ENCODE measurements around the gene RWDD1. TPM values are rescaled to one million over a fixed set of nuclear protein-coding genes. Genes with fewer than 3 reads are reported as not detected.

The RWDD1 gene
- total RNA-seq, 2 experiments from 2014 or later = 46.7 to 49.1 TPM

GRCh38 chr6:116536216-116536621 is 35.1 kb upstream of the RWDD1 start:
- POLR2A ChIA-PET = no interaction called here
- DNase-seq = no peak
- CTCF ChIA-PET = interaction anchor here (1.0 to 4.5 kb wide), 8 partner anchors 11 to 269 kb away, joined by 3 to 82 read pairs (median 14); partner anchors contain the start of gene RWDD1
- H3K9me3 Mint-ChIP-seq = no peaks in the 10 kb centered on the region
- no peak overlapping the region for H3K4me3 Mint-ChIP-seq
- H3K4me1 Mint-ChIP-seq (ENCODE audit: low read depth) = no peaks in the 10 kb centered on the region
- intact Hi-C loops (cut with micrococcal nuclease) = loop anchor here (1.0 kb wide), 3 partner anchors 25 to 311 kb away; no protein-coding TSS in a partner anchor
- peaks cover 20% of the 10 kb centered on the region for H3K27me3 Mint-ChIP-seq
- no peaks in the 10 kb centered on the region for H3K36me3 Mint-ChIP-seq
- H3K27ac Mint-ChIP-seq = no peak overlapping the region

- H3K27ac Mint-ChIP-seq = no peak overlapping the region
- ChIA-PET CTCF (interaction anchor here (1.3 to 4.2 kb wide), 6 partner anchors 8 to 254 kb away, joined by 3 to 27 read pairs (median 8); no protein-coding TSS in a partner anchor), POLR2A (no interaction called here)
- no peaks in the 10 kb centered on the region for H3K9me3 Mint-ChIP-seq
- H3K4me1 Mint-ChIP-seq (ENCODE audit: low read depth) = no peaks in the 10 kb centered on the region
- no peaks in the 10 kb centered on the region for H3K36me3 Mint-ChIP-seq
- H3K27me3 Mint-ChIP-seq = peaks cover 15% of the 10 kb centered on the region
- DNase-seq = no peak
- intact Hi-C loops (cut with micrococcal nuclease) = no loop called here
- H3K4me3 Mint-ChIP-seq = no peak overlapping the region
Observed at GRCh38 chr6:116542426-116542825, 28.9 kb upstream of the RWDD1 start.

GRCh38 chr6:116543149-116543548 is 28.2 kb upstream of the RWDD1 start:
- H3K27me3 Mint-ChIP-seq = peaks cover 15% of the 10 kb centered on the region
- no peak overlapping the region for H3K27ac Mint-ChIP-seq
- no peak overlapping the region for H3K4me3 Mint-ChIP-seq
- CTCF ChIA-PET = interaction anchor here (1.3 to 4.2 kb wide), 4 partner anchors 9 to 20 kb away, joined by 3 to 27 read pairs (median 9); no protein-coding TSS in a partner anchor
- POLR2A ChIA-PET = no interaction called here
- no peaks in the 10 kb centered on the region for H3K36me3 Mint-ChIP-seq
- H3K4me1 Mint-ChIP-seq (ENCODE audit: low read depth) = no peaks in the 10 kb centered on the region
- intact Hi-C loops (cut with micrococcal nuclease) = no loop called here
- H3K9me3 Mint-ChIP-seq = no peaks in the 10 kb centered on the region
- DNase-seq = no peak

- DNase-seq = no peak
- POLR2A ChIA-PET = no interaction called here
- no peaks in the 10 kb centered on the region for H3K36me3 Mint-ChIP-seq
- no peak within 1 kb of the TSS for H3K27ac Mint-ChIP-seq
- intact Hi-C loops (cut with micrococcal nuclease) = no loop called here
- CTCF ChIA-PET = interaction anchor here (1.0 to 4.4 kb wide), 3 partner anchors 13 to 17 kb away, joined by 3 to 16 read pairs (median 4); no protein-coding TSS in a partner anchor
- peaks cover 10% of the 10 kb centered on the region for H3K27me3 Mint-ChIP-seq
- H3K9me3 Mint-ChIP-seq = no peaks in the 10 kb centered on the region
- H3K4me1 Mint-ChIP-seq (ENCODE audit: low read depth) = no peaks in the 10 kb centered on the region
- no peak within 1 kb of the TSS for H3K4me3 Mint-ChIP-seq
Observed at GRCh38 chr6:116545651-116546050, 25.7 kb upstream of the RWDD1 start, which contains the start of gene TRAPPC3L. TSS of gene TRAPPC3L (minus strand) at chr6:116545684. CDS start at chr6:116545514, 170 bp downstream.

GRCh38 chr6:116547358-116547757 is 23.9 kb upstream of the RWDD1 start:
- DNase-seq = no peak
- H3K4me1 Mint-ChIP-seq (ENCODE audit: low read depth) = no peaks in the 10 kb centered on the region
- no peak overlapping the region for H3K4me3 Mint-ChIP-seq
- H3K27ac Mint-ChIP-seq = no peak overlapping the region
- H3K9me3 Mint-ChIP-seq = no peaks in the 10 kb centered on the region
- H3K36me3 Mint-ChIP-seq = no peaks in the 10 kb centered on the region
- peaks cover 8% of the 10 kb centered on the region for H3K27me3 Mint-ChIP-seq
- CTCF ChIA-PET = interaction anchor here (0.6 to 4.4 kb wide), 2 partner anchors 12 to 13 kb away, joined by 3 to 16 read pairs; no protein-coding TSS in a partner anchor
- POLR2A ChIA-PET = no interaction called here
- intact Hi-C loops (cut with micrococcal nuclease) = no loop called here

GRCh38 chr6:116550796-116551195 is 20.5 kb upstream of the RWDD1 start:
- no peaks in the 10 kb centered on the region for H3K36me3 Mint-ChIP-seq

GRCh38 chr6:116553451-116553850 is 17.9 kb upstream of the RWDD1 start, which contains the start of gene CALHM4:
TSS of gene CALHM4 (plus strand) at chr6:116553751. CDS start at chr6:116553794, 43 bp downstream.
- no peaks in the 10 kb centered on the region for H3K36me3 Mint-ChIP-seq
- peaks cover 8% of the 10 kb centered on the region for H3K27me3 Mint-ChIP-seq
- H3K4me3 Mint-ChIP-seq = no peak within 1 kb of the TSS
- ChIA-PET CTCF (interaction anchor here (1.5 to 2.5 kb wide), 3 partner anchors 9 to 285 kb away, joined by 5 to 8 read pairs (median 6); no protein-coding TSS in a partner anchor), POLR2A (no interaction called here)
- intact Hi-C loops (cut with micrococcal nuclease) = no loop called here
- H3K9me3 Mint-ChIP-seq = no peaks in the 10 kb centered on the region
- H3K4me1 Mint-ChIP-seq (ENCODE audit: low read depth) = no peaks in the 10 kb centered on the region
- no peak within 1 kb of the TSS for H3K27ac Mint-ChIP-seq
- no peak for DNase-seq

More at GRCh38 chr6:116550796-116551195, 20.5 kb upstream of the RWDD1 start:
- intact Hi-C loops (cut with micrococcal nuclease) = no loop called here
- no peaks in the 10 kb centered on the region for H3K9me3 Mint-ChIP-seq
- CTCF ChIA-PET = interaction anchor here (1.7 kb wide), 1 partner anchor 10 kb away, joined by 6 read pairs; no protein-coding TSS in a partner anchor
- no peak overlapping the region for H3K27ac Mint-ChIP-seq
- H3K27me3 Mint-ChIP-seq = peaks cover 10% of the 10 kb centered on the region
- no peak for DNase-seq
- no peak overlapping the region for H3K4me3 Mint-ChIP-seq
- H3K4me1 Mint-ChIP-seq (ENCODE audit: low read depth) = no peaks in the 10 kb centered on the region
- POLR2A ChIA-PET = no interaction called here

- POLR2A ChIA-PET = no interaction called here
- no peak for DNase-seq
- CTCF ChIA-PET = no interaction called here
- Mint-ChIP-seq H3K9me3 (no peaks in the 10 kb centered on the region), H3K36me3 (no peaks in the 10 kb centered on the region), H3K27ac (no peak overlapping the region), H3K27me3 (peaks cover 7% of the 10 kb centered on the region), H3K4me3 (no peak overlapping the region), H3K4me1 (ENCODE audit: low read depth) (no peaks in the 10 kb centered on the region)
- intact Hi-C loops (cut with micrococcal nuclease) = no loop called here
Observed at GRCh38 chr6:116556065-116556464, 15.2 kb upstream of the RWDD1 start.

GRCh38 chr6:116556814-116557415 is 14.4 kb upstream of the RWDD1 start:
- intact Hi-C loops (cut with micrococcal nuclease) = no loop called here
- H3K27me3 Mint-ChIP-seq = peaks cover 12% of the 10 kb centered on the region
- CTCF ChIA-PET = no interaction called here
- POLR2A ChIA-PET = no interaction called here
- H3K27ac Mint-ChIP-seq = no peak overlapping the region
- H3K4me1 Mint-ChIP-seq (ENCODE audit: low read depth) = no peaks in the 10 kb centered on the region
- no peak for DNase-seq
- no peaks in the 10 kb centered on the region for H3K36me3 Mint-ChIP-seq
- no peak overlapping the region for H3K4me3 Mint-ChIP-seq
- H3K9me3 Mint-ChIP-seq = no peaks in the 10 kb centered on the region

GRCh38 chr6:116557893-116558292 is 13.4 kb upstream of the RWDD1 start:
- no peak for DNase-seq
- intact Hi-C loops (cut with micrococcal nuclease) = no loop called here
- no peak overlapping the region for H3K4me3 Mint-ChIP-seq
- H3K9me3 Mint-ChIP-seq = no peaks in the 10 kb centered on the region
- peaks cover 16% of the 10 kb centered on the region for H3K27me3 Mint-ChIP-seq
- H3K4me1 Mint-ChIP-seq (ENCODE audit: low read depth) = no peaks in the 10 kb centered on the region
- no peak overlapping the region for H3K27ac Mint-ChIP-seq
- ChIA-PET CTCF (interaction anchor here (1.3 to 4.1 kb wide), 3 partner anchors 13 to 270 kb away, joined by 4 to 29 read pairs (median 5); partner anchors contain the start of gene RWDD1), POLR2A (no interaction called here)
- H3K36me3 Mint-ChIP-seq = no peaks in the 10 kb centered on the region

GRCh38 chr6:116560130-116560529 is 11.2 kb upstream of the RWDD1 start:
- Mint-ChIP-seq H3K27me3 (peaks cover 23% of the 10 kb centered on the region), H3K9me3 (no peaks in the 10 kb centered on the region), H3K4me1 (ENCODE audit: low read depth) (peaks cover 2% of the 10 kb centered on the region), H3K27ac (no peak overlapping the region), H3K36me3 (no peaks in the 10 kb centered on the region), H3K4me3 (no peak overlapping the region)
- intact Hi-C loops (cut with micrococcal nuclease) = no loop called here
- no peak for DNase-seq
- ChIA-PET CTCF (interaction anchor here (0.8 to 4.1 kb wide), 20 partner anchors 11 to 342 kb away, joined by 3 to 38 read pairs (median 5); partner anchors contain the start of genes RWDD1 and TRAPPC3L), POLR2A (interaction anchor here (1.0 kb wide), 1 partner anchor 12 kb away, joined by 3 read pairs; the partner anchor contains the start of gene RWDD1)

GRCh38 chr6:116561377-116562018 is 9.8 kb upstream of the RWDD1 start:
- Mint-ChIP-seq H3K27ac (no peak overlapping the region), H3K27me3 (peaks cover 23% of the 10 kb centered on the region), H3K4me1 (ENCODE audit: low read depth) (peaks cover 2% of the 10 kb centered on the region), H3K4me3 (no peak overlapping the region), H3K36me3 (no peaks in the 10 kb centered on the region), H3K9me3 (no peaks in the 10 kb centered on the region)
- POLR2A ChIA-PET = no interaction called here
- peak; percentile 76 for DNase-seq
- CTCF ChIA-PET = interaction anchor here (0.7 to 4.1 kb wide), 37 partner anchors 10 to 344 kb away, joined by 3 to 38 read pairs (median 4); partner anchors contain the start of genes RSPH4A, RWDD1, TRAPPC3L and TSPYL1
- intact Hi-C loops (cut with micrococcal nuclease) = loop anchor here (1.0 kb wide), 2 partner anchors 25 to 343 kb away; no protein-coding TSS in a partner anchor

Measured in activated CD4-positive, alpha-beta memory T cell treated with anti-CD3 and anti-CD28 coated beads for 36 hours (primary cell).